Measurements from ENCODE around the gene DGKI.

DNA sequence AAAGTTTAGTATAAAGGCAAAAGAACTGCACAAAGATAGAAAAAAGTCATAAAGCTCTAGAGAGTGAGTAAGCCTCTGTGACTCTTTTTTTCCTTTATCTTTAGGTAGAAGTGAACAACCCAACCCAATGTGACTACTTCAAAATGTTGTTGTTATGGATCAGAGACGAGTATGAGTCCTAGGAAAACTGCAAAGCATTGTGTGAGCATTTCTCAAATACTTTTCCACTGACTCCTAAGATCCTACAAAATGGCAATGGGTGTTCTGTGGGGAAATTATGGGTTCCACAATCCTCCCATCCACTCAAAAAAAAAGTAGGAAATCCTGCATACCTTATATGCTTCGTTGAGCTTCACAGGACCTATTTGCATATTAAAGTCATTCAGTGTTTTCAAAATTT, 177.1 kb downstream of the DGKI start:
- TF ChIP-seq CTCF (conservative IDR thresholded peaks at IDR 0.05) (no peak), EZH2 (IDR thresholded peaks at IDR 0.05; ENCODE audit: low read depth) (no peak)
